A549 (cell line): ENCODE results near the gene RBM10. TPM values are rescaled to one million over a fixed set of nuclear protein-coding genes. Genes with fewer than 3 reads are reported as not detected.

Source experiments
- ATAC-seq, 2 experiments: fragments of 200-7000 bp in 1 of 2; fragments of >200 bp in 1 of 2; cut with Nextera tagmentation in 1 of 2; cut with Tn5 transposase in 1 of 2; 3 replicates each; pipeline versions ENCODE4 v1.8.0 to v1.9.1; 2018 to 2020; ENCODE audit warnings: mild to moderate bottlenecking in 1 of 2, moderate library complexity in 1 of 2
- CTCF ChIA-PET: fragments of 300-600 bp; sonication (Branson Sonifier 250); formaldehyde crosslinking; extraction: SDS; loops from one replicate; lab custom pipeline; 2021; ENCODE audit warnings: antibody characterized with exemption, inconsistent platforms; lab: Yijun Ruan, JAX
- POLR2A ChIA-PET: fragments of 350-600 bp; formaldehyde crosslinking; extraction: SDS; loops from one replicate; lab custom pipeline; 2021; ENCODE audit warnings: antibody characterized with exemption, inconsistent platforms; lab: Yijun Ruan, JAX
- DNase-seq, 2 experiments: peaks; one replicate each; pipeline versions ENCODE4 v3.0.0 to v3.0.0-alpha.2; 2011 to 2016; ENCODE audit warnings: low read depth in 1 of 2, low spot score in 1 of 2
- FAIRE-seq: peaks from 2 replicates; lab custom pipeline; 2011; peaks lifted over from hg19 to GRCh38; lab: Jason Lieb, UNC
- H3K27ac ChIP-seq, 2 experiments: fragments of >200 bp; sonication (Bioruptor Twin); formaldehyde crosslinking; 3 replicates each; pipeline ENCODE4 v1.5.1; 2016 to 2017
- H3K4me1 ChIP-seq: fragments of >200 bp; sonication (Bioruptor Twin); formaldehyde crosslinking; 3 replicates; pipeline ENCODE4 v1.6.1; 2016
- H3K4me2 ChIP-seq: fragments of >200 bp; sonication (Bioruptor Twin); formaldehyde crosslinking; 3 replicates; pipeline ENCODE4 v1.6.1; 2016
- H3K4me3 ChIP-seq: fragments of >200 bp; sonication (Bioruptor Twin); formaldehyde crosslinking; 3 replicates; pipeline ENCODE4 v1.5.1; 2016
- H3K9me3 ChIP-seq: fragments of >200 bp; sonication (Bioruptor Twin); formaldehyde crosslinking; 3 replicates; pipeline ENCODE4 v1.6.1; 2016
- BHLHE40 ChIP-seq: IDR thresholded peaks from 2 replicates; pipeline ENCODE4 v1.6.1; 2012; ENCODE audit warnings: low read depth, low read length, inconsistent platforms
- CEBPB ChIP-seq, 2 experiments: fragments of >200 bp in 1 of 2; sonication (Bioruptor Twin) in 1 of 2; formaldehyde crosslinking in 1 of 2; IDR thresholded peaks; 2 replicates each; pipeline ENCODE4 v1.6.1; 2012 to 2016
- EHF ChIP-seq: fragments of 250-450 bp; sonication (Bioruptor Pico); IDR thresholded peaks from 2 replicates; pipeline ENCODE4 v1.5.0; 2020; ENCODE audit warnings: mild to moderate bottlenecking
- FOSB ChIP-seq: fragments of 250-450 bp; sonication (Bioruptor Pico); IDR thresholded peaks from 2 replicates; pipeline ENCODE4 v1.5.0; 2020; ENCODE audit warnings: mild to moderate bottlenecking, moderate library complexity
- FOXS1 ChIP-seq: fragments of 250-450 bp; sonication (Bioruptor Pico); IDR thresholded peaks from 2 replicates; pipeline ENCODE4 v1.5.0; 2020; ENCODE audit warnings: mild to moderate bottlenecking, moderate library complexity
- HDAC2 ChIP-seq: fragments of 200-600 bp; sonication (generic); IDR thresholded peaks from 2 replicates; pipeline ENCODE4 v1.6.1; 2016
- HEYL ChIP-seq: fragments of 250-450 bp; sonication (Bioruptor Pico); IDR thresholded peaks from 2 replicates; pipeline ENCODE4 v1.8.0; 2021; ENCODE audit warnings: mild to moderate bottlenecking, moderate library complexity
- HOXA7 ChIP-seq: fragments of 250-450 bp; sonication (Bioruptor Pico); IDR thresholded peaks from 2 replicates; pipeline ENCODE4 v1.5.0; 2020; ENCODE audit warnings: mild to moderate bottlenecking, moderate library complexity
- HOXB5 ChIP-seq: fragments of 250-450 bp; sonication (Bioruptor Pico); IDR thresholded peaks from 2 replicates; pipeline ENCODE4 v1.5.0; 2020; ENCODE audit warnings: mild to moderate bottlenecking, moderate library complexity
- JUN ChIP-seq, 2 experiments: fragments of >200 bp; sonication (Bioruptor Twin); formaldehyde crosslinking; IDR thresholded peaks; 2 replicates in 1 of 2; 3 replicates in 1 of 2; pipeline ENCODE4 v1.6.1; 2016 to 2017
- MAZ ChIP-seq: fragments of 150-350 bp; IDR thresholded peaks from 2 replicates; pipeline ENCODE4 v1.6.1; 2014; ENCODE audit warnings: antibody characterized with exemption, low read depth, low read length, borderline replicate concordance
- NFE2L2 ChIP-seq: fragments of 150-350 bp; conservative IDR thresholded peaks from 2 replicates; pipeline ENCODE4 v1.6.1; 2014; ENCODE audit warnings: low read length
- POLR2AphosphoS2 ChIP-seq: conservative IDR thresholded peaks from 2 replicates; pipeline ENCODE4 v1.6.1; 2012; ENCODE audit warnings: low read length, improper control_type of control experiment, inconsistent platforms
- RARB ChIP-seq: fragments of 250-450 bp; sonication (Bioruptor Pico); IDR thresholded peaks from 2 replicates; pipeline ENCODE4 v1.8.0; 2021; ENCODE audit warnings: mild to moderate bottlenecking, moderate library complexity
- RNF2 ChIP-seq: fragments of 200-600 bp; sonication (generic); IDR thresholded peaks from 2 replicates; pipeline ENCODE4 v1.6.1; 2016; ENCODE audit warnings: low read depth, mild to moderate bottlenecking, antibody characterized with exemption, moderate library complexity, borderline replicate concordance
- TP53 ChIP-seq: fragments of 250-450 bp; sonication (Bioruptor Pico); IDR thresholded peaks from 2 replicates; pipeline ENCODE4 v1.5.0; 2021; ENCODE audit warnings: mild to moderate bottlenecking, moderate library complexity
- ZNF302 ChIP-seq: fragments of 250-450 bp; sonication (Bioruptor Pico); IDR thresholded peaks from 2 replicates; pipeline ENCODE4 v1.9.0; 2021; ENCODE audit warnings: inconsistent platforms, mild to moderate bottlenecking, moderate library complexity
- ZSCAN20 ChIP-seq: fragments of 250-450 bp; sonication (Bioruptor Pico); IDR thresholded peaks from 2 replicates; pipeline ENCODE4 v1.8.0; 2022; ENCODE audit warnings: mild to moderate bottlenecking, moderate library complexity
- WGBS: methylation state at CpG from one replicate; pipeline ENCODE4 v1.1.6; 2017; ENCODE audit errors: missing lambda C conversion rate; 5-methylcytosine and 5-hydroxymethylcytosine counted together
- polyA plus RNA-seq, 4 experiments: library from polyadenylated mRNA; depleted of rRNA in 3 of 4; stranded (reverse); fragments of >200 nt; fragmentation: RNase III in 1 of 4; extraction: RNeasy Plus Mini Kit Qiagen cat#74134 plus additional on column Dnase treatment in 1 of 4; gene quantifications; 2 replicates in 3 of 4; 3 replicates in 1 of 4; pipeline ENCODE4 v1.2.3, GENCODE V29; 2011 to 2017
- TF ChIP-seq, protein P1 (sequence below): IDR thresholded peaks from 2 replicates; pipeline ENCODE4 v1.6.1; 2012; ENCODE audit warnings: low read depth, borderline replicate concordance
- TF ChIP-seq, protein P2 (sequence below): fragments of >200 bp; sonication (Bioruptor Twin); formaldehyde crosslinking; IDR thresholded peaks from 3 replicates; pipeline ENCODE4 v1.6.1; 2016

RBM10 gene
- polyA plus RNA-seq, 2 of the 4 experiments (the other 2 are of a cell fraction), result 21.1 to 29.8 TPM

DNA sequence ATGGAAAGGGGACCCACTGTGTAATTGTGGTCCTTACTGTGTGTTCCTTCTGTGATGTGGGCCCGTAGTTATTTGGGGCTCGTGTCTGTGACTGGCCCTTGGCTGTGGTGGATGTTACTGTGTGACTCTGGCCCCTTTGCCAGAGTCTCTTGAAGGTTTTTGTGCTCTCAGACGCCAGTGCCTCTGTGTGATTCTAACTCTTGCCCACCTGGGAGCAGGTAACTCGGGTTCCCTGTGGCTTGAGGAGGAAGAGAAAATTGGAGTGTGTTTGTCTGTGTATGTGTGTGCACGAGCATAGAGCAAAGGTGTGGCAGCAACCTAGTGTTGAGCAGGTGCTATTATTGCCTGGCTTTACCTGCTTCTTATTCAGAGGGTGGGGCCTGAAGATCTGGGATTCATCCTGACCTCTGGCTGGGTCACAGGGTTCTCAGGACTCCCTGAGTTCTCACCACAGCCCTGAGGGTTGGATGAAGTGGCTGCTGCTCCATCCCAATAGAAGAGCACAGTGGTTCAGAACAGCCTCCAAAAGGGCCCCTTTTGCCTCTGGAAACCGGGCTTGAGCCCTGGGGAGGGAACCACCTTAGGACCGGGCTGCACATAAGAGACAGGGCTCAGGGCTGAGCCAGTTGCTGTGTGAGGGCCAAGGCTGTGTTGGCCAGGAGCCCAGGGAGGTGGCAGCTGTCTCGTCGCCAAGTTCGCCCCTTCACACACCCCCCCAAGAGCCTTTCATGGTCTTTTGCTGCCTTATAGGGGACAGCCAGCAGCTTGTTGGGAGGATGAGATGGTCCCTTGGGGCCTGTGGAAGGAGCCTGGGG lies 1.3 kb downstream of the RBM10 start (continued):
- TF ChIP-seq FOXS1 (no peak), RNF2 (no peak), JUN (IDR thresholded peaks at IDR 0.05) (no peak), TP53 (no peak), POLR2AphosphoS2 (no peak), ZSCAN20 (CRISPR knock-in tag) (no peak)

- Histone ChIP-seq H3K4me1 (peaks cover 17% of the 10 kb centered on the region), H3K27ac (peak overlapping the region in 1 of 2 experiments; percentile 97; a peak in 3 of 6 replicates), H3K4me2 (peak overlapping the region; percentile 94), H3K9me3 (no peaks in the 10 kb centered on the region), H3K4me3 (peak overlapping the region; percentile 79; the same call in 1 of the 3 replicates)
- 92% methylated on average over 11 of the region's 12 CpGs for WGBS
- POLR2A ChIA-PET, result no interaction called here
- TF ChIP-seq BHLHE40, result no peak
- no peak for TF ChIP-seq HDAC2
- TF ChIP-seq HEYL (CRISPR knock-in tag), result no peak
- no peak for TF ChIP-seq HOXB5 (CRISPR knock-in tag)
- TF ChIP-seq HOXA7 (CRISPR knock-in tag), result no peak
- no peak for TF ChIP-seq MAZ
- TF ChIP-seq, protein P1, sequence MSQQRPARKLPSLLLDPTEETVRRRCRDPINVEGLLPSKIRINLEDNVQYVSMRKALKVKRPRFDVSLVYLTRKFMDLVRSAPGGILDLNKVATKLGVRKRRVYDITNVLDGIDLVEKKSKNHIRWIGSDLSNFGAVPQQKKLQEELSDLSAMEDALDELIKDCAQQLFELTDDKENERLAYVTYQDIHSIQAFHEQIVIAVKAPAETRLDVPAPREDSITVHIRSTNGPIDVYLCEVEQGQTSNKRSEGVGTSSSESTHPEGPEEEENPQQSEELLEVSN, result no peak
- no peak for TF ChIP-seq ZNF302 (CRISPR knock-in tag)
- TF ChIP-seq RARB (CRISPR knock-in tag), result no peak
- no peak for TF ChIP-seq FOSB (CRISPR knock-in tag)
- no peak for DNase-seq
- FAIRE-seq, result peak; percentile 59
- CTCF ChIA-PET, result interaction anchor here (0.6 kb wide), 1 partner anchor 592 kb away, joined by 3 read pairs; no protein-coding TSS in a partner anchor
- ATAC-seq, result no peak
Measured at GRCh38 chrX:47146936-47147859, 2.2 kb downstream of the RBM10 start.

DNA sequence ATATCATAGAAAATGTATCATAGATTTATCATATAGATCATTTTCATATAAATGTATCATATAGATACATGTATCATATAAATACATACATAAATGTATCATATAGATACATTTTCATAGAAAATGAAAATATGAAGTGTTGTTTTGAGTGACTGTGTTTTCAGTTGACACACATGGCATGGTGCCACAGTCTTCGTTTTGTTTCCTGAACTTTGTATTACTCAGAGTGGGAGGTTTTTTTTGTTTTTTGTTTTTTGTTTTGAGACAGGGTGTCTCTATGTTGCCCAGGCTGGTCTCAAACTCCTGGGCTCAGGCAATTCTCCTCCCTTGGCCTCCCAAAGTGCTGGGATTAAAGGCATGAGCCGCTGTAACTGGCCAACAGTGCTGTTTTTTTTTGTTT lies 3.9 kb downstream of the RBM10 start:
- H3K27ac ChIP-seq, result no peak overlapping the region
- DNase-seq (no peak), ATAC-seq (no peak), FAIRE-seq (no peak)
- 60% methylated on average over 2 of the region's 2 CpGs for WGBS
- peaks cover 10% of the 10 kb centered on the region; the same call in 2 of the 3 replicates for H3K4me1 ChIP-seq
- no peak overlapping the region for H3K4me3 ChIP-seq
- no peak for TF ChIP-seq POLR2AphosphoS2
- TF ChIP-seq FOXS1, result no peak
- TF ChIP-seq NFE2L2, result no peak
- TF ChIP-seq, protein P2, sequence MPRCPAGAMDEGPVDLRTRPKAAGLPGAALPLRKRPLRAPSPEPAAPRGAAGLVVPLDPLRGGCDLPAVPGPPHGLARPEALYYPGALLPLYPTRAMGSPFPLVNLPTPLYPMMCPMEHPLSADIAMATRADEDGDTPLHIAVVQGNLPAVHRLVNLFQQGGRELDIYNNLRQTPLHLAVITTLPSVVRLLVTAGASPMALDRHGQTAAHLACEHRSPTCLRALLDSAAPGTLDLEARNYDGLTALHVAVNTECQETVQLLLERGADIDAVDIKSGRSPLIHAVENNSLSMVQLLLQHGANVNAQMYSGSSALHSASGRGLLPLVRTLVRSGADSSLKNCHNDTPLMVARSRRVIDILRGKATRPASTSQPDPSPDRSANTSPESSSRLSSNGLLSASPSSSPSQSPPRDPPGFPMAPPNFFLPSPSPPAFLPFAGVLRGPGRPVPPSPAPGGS, result no peak
- TF ChIP-seq CEBPB (IDR thresholded peaks at IDR 0.05), result no peak
- TF ChIP-seq EHF (CRISPR knock-in tag), result no peak
- H3K9me3 ChIP-seq, result no peaks in the 10 kb centered on the region
- ChIA-PET CTCF (no interaction called here), POLR2A (no interaction called here)
- H3K4me2 ChIP-seq, result no peak overlapping the region
